ENCODE data around the gene GLIS2.
"Not testable (repeated sequence)": the region's sequence is repeated elsewhere in the genome, so short reads cannot be mapped to it uniquely, and the experiment has no call there.

The GLIS2 gene

GRCh38 chr16:4321286-4322120, 5.6 kb downstream of the GLIS2 start:
- DNase-seq = no peak

GRCh38 chr16:4322121-4323052, 6.5 kb downstream of the GLIS2 start:
- DNase-seq = no peak

- peak; percentile 54 for DNase-seq
These were observed 7.4 kb downstream of the GLIS2 start for GRCh38 chr16:4323071-4323844.

GRCh38 chr16:4323845-4324488, 8.1 kb downstream of the GLIS2 start:
- DNase-seq = peak; percentile 82

GRCh38 chr16:4324492-4325252, 8.8 kb downstream of the GLIS2 start:
- DNase-seq = peak; percentile 82

- DNase-seq = no peak
These were observed 9.4 kb downstream of the GLIS2 start for GRCh38 chr16:4325253-4325758.

- DNase-seq = peak; percentile 37
These were observed 11.6 kb downstream of the GLIS2 start for GRCh38 chr16:4327386-4328045.

- DNase-seq = peak; percentile 89
These were observed 12.3 kb downstream of the GLIS2 start for GRCh38 chr16:4328046-4328781.

GRCh38 chr16:4328782-4329775, 13.2 kb downstream of the GLIS2 start:
- peak; percentile 39 for DNase-seq

GRCh38 chr16:4330277-4330874, 14.5 kb downstream of the GLIS2 start:
- DNase-seq = peak; percentile 82

GRCh38 chr16:4332083-4332482, 16.2 kb downstream of the GLIS2 start:
- DNase-seq = no peak

GRCh38 chr16:4332623-4333307, 16.9 kb downstream of the GLIS2 start:
- DNase-seq = no peak

GRCh38 chr16:4333308-4333638, 17.4 kb downstream of the GLIS2 start:
- no peak for DNase-seq

- not testable (repeated sequence) for DNase-seq
These were observed 17.8 kb downstream of the GLIS2 start for GRCh38 chr16:4333714-4334113.

- no peak for DNase-seq
These were observed 19.0 kb downstream of the GLIS2 start for GRCh38 chr16:4334724-4335495.

- DNase-seq = peak; percentile 33
These were observed 21.1 kb downstream of the GLIS2 start for GRCh38 chr16:4336701-4337539.
